Measurements from ENCODE around the gene OSBPL6.

Gene OSBPL6

GRCh38 chr2:178251151-178251955 is 57.0 kb downstream of the OSBPL6 start:
- Histone ChIP-seq H3K4me1 (ENCODE audit: control insufficient read depth, insufficient read depth, low read length, unreplicated experiment) (no peaks in the 10 kb centered on the region), H2AFZ (ENCODE audit: low read length, unreplicated experiment) (no peak overlapping the region), H3K27me3 (ENCODE audit: insufficient read depth, low read length) (no peaks in the 10 kb centered on the region), H3K27ac (ENCODE audit: low read depth, low read length) (no peak overlapping the region), H3K79me2 (ENCODE audit: control insufficient read depth, insufficient read depth, low read length, unreplicated experiment) (no peaks in the 10 kb centered on the region), H3K4me3 (ENCODE audit: low read depth, low read length) (no peak overlapping the region), H3K36me3 (ENCODE audit: insufficient read depth, low read length) (no peaks in the 10 kb centered on the region)

DNA sequence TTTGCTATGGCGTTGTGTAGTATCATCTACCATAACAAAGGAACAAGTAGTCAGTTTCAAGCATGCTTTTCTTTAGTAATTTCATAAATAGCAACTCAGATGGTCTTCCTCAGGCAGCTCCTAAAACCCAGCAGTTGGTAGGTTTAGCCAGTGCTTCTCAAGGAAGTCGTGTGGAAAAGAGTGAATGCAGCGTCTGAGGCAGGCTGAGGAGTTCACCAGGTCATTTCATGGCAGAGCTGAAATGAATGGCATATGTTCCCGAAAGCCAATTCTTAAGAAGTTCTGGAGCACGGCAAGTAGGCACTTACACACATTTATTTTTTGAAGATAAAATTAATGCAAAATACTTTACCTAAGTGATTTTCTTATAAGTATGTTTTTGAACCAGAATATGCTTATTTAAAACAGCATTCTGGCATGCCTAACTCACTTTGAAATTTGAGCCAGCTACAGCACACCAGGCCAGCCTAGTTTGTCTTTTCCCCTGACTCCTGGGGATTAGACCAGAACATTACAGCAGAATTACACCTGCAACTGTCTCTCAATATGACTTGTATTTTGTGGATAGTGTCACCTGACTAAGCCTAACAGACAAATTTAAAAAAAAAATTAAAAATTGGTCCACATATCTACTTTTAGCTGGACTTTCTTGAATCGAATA is 62.2 kb downstream of the OSBPL6 start:
- H3K4me1 ChIP-seq (ENCODE audit: control insufficient read depth, insufficient read depth, low read length, unreplicated experiment) = peaks cover 4% of the 10 kb centered on the region
- no peak overlapping the region for H3K4me3 ChIP-seq (ENCODE audit: low read depth, low read length)

GRCh38 chr2:178257127-178257526 is 62.8 kb downstream of the OSBPL6 start:
- Histone ChIP-seq H2AFZ (ENCODE audit: low read length, unreplicated experiment) (no peak overlapping the region), H3K27me3 (ENCODE audit: insufficient read depth, low read length) (no peaks in the 10 kb centered on the region), H3K79me2 (ENCODE audit: control insufficient read depth, insufficient read depth, low read length, unreplicated experiment) (no peaks in the 10 kb centered on the region), H3K4me1 (ENCODE audit: control insufficient read depth, insufficient read depth, low read length, unreplicated experiment) (peaks cover 4% of the 10 kb centered on the region), H3K36me3 (ENCODE audit: insufficient read depth, low read length) (no peaks in the 10 kb centered on the region), H3K4me3 (ENCODE audit: low read depth, low read length) (no peak overlapping the region), H3K27ac (ENCODE audit: low read depth, low read length) (no peak overlapping the region)

More for the DNA sequence above, 62.2 kb downstream of the OSBPL6 start:
- Histone ChIP-seq H3K79me2 (ENCODE audit: control insufficient read depth, insufficient read depth, low read length, unreplicated experiment) (no peaks in the 10 kb centered on the region), H2AFZ (ENCODE audit: low read length, unreplicated experiment) (no peak overlapping the region), H3K27ac (ENCODE audit: low read depth, low read length) (no peak overlapping the region), H3K27me3 (ENCODE audit: insufficient read depth, low read length) (no peaks in the 10 kb centered on the region), H3K36me3 (ENCODE audit: insufficient read depth, low read length) (no peaks in the 10 kb centered on the region)

- H3K27me3 ChIP-seq (ENCODE audit: insufficient read depth, low read length) = no peaks in the 10 kb centered on the region
- no peaks in the 10 kb centered on the region for H3K79me2 ChIP-seq (ENCODE audit: control insufficient read depth, insufficient read depth, low read length, unreplicated experiment)
- no peak overlapping the region for H3K27ac ChIP-seq (ENCODE audit: low read depth, low read length)
- H2AFZ ChIP-seq (ENCODE audit: low read length, unreplicated experiment) = no peak overlapping the region
- peaks cover 4% of the 10 kb centered on the region for H3K4me1 ChIP-seq (ENCODE audit: control insufficient read depth, insufficient read depth, low read length, unreplicated experiment)
- no peaks in the 10 kb centered on the region for H3K36me3 ChIP-seq (ENCODE audit: insufficient read depth, low read length)
- no peak overlapping the region for H3K4me3 ChIP-seq (ENCODE audit: low read depth, low read length)
These were observed 64.6 kb downstream of the OSBPL6 start for GRCh38 chr2:178258916-178259315.

DNA sequence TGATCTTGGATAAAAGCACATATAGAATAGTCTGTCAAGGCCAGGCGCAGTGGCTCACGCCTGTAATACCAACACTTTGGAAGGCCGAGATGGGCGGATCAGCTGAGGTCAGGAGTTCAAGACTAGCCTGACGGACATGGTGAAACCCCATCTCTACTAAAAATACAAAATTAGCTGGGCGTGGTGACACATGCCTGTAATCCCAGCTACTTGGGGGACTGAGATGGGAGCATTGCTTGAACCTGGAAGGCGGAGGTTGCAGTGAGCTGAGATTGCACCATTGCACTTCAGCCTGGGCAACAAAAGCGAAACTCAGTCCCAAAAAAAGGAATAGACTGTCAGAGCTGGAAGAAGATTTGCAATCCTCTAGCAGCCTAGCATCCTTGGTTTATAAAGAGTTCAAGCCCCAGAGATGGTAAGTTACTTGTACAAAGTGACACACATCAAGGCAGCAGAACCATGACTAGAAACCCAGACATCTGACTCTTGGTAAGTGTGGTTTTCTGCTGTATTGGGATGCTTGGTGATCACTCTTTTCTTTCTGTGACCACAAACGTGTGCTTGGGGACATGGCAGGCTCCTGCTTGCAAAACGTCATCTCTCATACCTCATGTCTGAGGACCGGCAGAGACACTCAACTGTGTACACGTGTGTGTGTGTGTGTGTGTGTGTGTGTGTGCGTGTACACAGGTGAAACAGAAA is 69.0 kb downstream of the OSBPL6 start:
- Histone ChIP-seq H3K36me3 (ENCODE audit: insufficient read depth, low read length) (no peaks in the 10 kb centered on the region), H3K27me3 (ENCODE audit: insufficient read depth, low read length) (no peaks in the 10 kb centered on the region), H3K27ac (ENCODE audit: low read depth, low read length) (no peak overlapping the region), H3K79me2 (ENCODE audit: control insufficient read depth, insufficient read depth, low read length, unreplicated experiment) (no peaks in the 10 kb centered on the region), H2AFZ (ENCODE audit: low read length, unreplicated experiment) (no peak overlapping the region), H3K4me1 (ENCODE audit: control insufficient read depth, insufficient read depth, low read length, unreplicated experiment) (no peaks in the 10 kb centered on the region), H3K4me3 (ENCODE audit: low read depth, low read length) (no peak overlapping the region)

DNA sequence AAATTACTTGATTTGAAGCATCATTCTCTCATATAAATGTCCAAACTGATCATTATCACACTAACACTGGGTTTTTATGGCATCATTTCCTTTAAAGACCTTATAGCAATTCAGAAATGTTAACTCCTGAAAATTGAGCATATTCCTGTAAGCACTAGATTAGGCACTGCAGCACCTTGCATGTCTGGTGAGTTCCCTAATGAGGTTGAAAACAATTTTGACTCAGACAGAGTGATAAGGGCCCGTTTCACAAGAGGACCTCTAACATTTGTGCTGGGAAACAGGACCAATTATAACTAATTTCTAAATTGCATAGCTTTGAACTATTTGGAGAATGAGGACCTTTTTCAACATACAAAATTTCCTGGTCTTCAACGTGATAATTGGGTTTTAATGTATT is 69.9 kb downstream of the OSBPL6 start:
- no peaks in the 10 kb centered on the region for H3K4me1 ChIP-seq (ENCODE audit: control insufficient read depth, insufficient read depth, low read length, unreplicated experiment)
- no peaks in the 10 kb centered on the region for H3K36me3 ChIP-seq (ENCODE audit: insufficient read depth, low read length)
- no peak overlapping the region for H3K27ac ChIP-seq (ENCODE audit: low read depth, low read length)

DNA sequence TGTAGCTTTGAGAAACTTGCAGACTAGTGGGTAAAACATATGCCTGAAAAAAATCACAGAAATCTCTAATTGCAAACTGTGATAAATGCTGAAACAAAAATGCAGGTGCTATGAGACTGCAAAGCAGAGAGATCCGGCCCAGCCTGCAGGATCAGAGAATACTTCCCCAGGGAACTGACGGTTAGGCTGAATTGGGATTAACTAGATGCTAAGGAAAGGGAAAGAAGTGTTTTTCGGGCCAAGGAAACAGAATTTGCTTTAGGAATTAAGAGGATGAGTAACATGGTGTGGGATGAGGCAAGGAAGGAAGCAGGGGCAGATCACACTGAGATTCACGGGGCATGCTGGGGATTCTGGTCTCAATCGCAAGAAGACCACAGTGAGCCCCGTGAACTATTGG is 71.5 kb downstream of the OSBPL6 start:
- Histone ChIP-seq H3K27me3 (ENCODE audit: insufficient read depth, low read length) (no peaks in the 10 kb centered on the region), H2AFZ (ENCODE audit: low read length, unreplicated experiment) (no peak overlapping the region), H3K4me1 (ENCODE audit: control insufficient read depth, insufficient read depth, low read length, unreplicated experiment) (no peaks in the 10 kb centered on the region), H3K79me2 (ENCODE audit: control insufficient read depth, insufficient read depth, low read length, unreplicated experiment) (no peaks in the 10 kb centered on the region), H3K27ac (ENCODE audit: low read depth, low read length) (no peak overlapping the region), H3K4me3 (ENCODE audit: low read depth, low read length) (no peak overlapping the region), H3K36me3 (ENCODE audit: insufficient read depth, low read length) (no peaks in the 10 kb centered on the region)

More for the DNA sequence above, 69.9 kb downstream of the OSBPL6 start:
- no peak overlapping the region for H3K4me3 ChIP-seq (ENCODE audit: low read depth, low read length)
- H2AFZ ChIP-seq (ENCODE audit: low read length, unreplicated experiment) = no peak overlapping the region
- no peaks in the 10 kb centered on the region for H3K79me2 ChIP-seq (ENCODE audit: control insufficient read depth, insufficient read depth, low read length, unreplicated experiment)
- H3K27me3 ChIP-seq (ENCODE audit: insufficient read depth, low read length) = no peaks in the 10 kb centered on the region

- H3K36me3 ChIP-seq (ENCODE audit: insufficient read depth, low read length) = no peaks in the 10 kb centered on the region
- no peak overlapping the region for H2AFZ ChIP-seq (ENCODE audit: low read length, unreplicated experiment)
- H3K79me2 ChIP-seq (ENCODE audit: control insufficient read depth, insufficient read depth, low read length, unreplicated experiment) = no peaks in the 10 kb centered on the region
- no peak overlapping the region for H3K27ac ChIP-seq (ENCODE audit: low read depth, low read length)
- H3K4me1 ChIP-seq (ENCODE audit: control insufficient read depth, insufficient read depth, low read length, unreplicated experiment) = no peaks in the 10 kb centered on the region
- H3K27me3 ChIP-seq (ENCODE audit: insufficient read depth, low read length) = no peaks in the 10 kb centered on the region
- H3K4me3 ChIP-seq (ENCODE audit: low read depth, low read length) = no peak overlapping the region
These were observed 72.1 kb downstream of the OSBPL6 start for GRCh38 chr2:178266445-178266844.

- H3K36me3 ChIP-seq (ENCODE audit: insufficient read depth, low read length) = no peaks in the 10 kb centered on the region
- no peaks in the 10 kb centered on the region for H3K4me1 ChIP-seq (ENCODE audit: control insufficient read depth, insufficient read depth, low read length, unreplicated experiment)
- no peak overlapping the region for H3K4me3 ChIP-seq (ENCODE audit: low read depth, low read length)
- no peaks in the 10 kb centered on the region for H3K79me2 ChIP-seq (ENCODE audit: control insufficient read depth, insufficient read depth, low read length, unreplicated experiment)
- H3K27ac ChIP-seq (ENCODE audit: low read depth, low read length) = no peak overlapping the region
- no peak overlapping the region for H2AFZ ChIP-seq (ENCODE audit: low read length, unreplicated experiment)
- no peaks in the 10 kb centered on the region for H3K27me3 ChIP-seq (ENCODE audit: insufficient read depth, low read length)
These were observed 73.3 kb downstream of the OSBPL6 start for GRCh38 chr2:178267660-178268059.

DNA sequence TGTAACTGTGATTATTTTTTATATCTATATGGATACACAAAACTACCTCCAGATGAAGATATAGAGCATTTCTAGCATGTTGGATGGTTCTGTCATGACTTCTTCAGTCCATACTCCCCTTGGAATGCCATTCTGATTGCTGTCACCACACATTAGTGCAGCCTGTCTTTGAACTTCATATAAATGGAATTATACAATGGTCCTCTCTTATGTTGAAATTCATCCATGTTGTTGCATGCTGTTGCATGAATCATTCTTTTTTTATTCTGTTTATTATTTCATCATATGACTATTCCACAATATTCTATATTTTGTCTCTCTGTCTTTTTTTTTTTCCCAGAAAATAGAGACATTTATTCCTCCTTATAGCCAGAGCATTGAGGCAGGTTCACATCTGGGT is 74.1 kb downstream of the OSBPL6 start:
- no peak overlapping the region for H3K4me3 ChIP-seq (ENCODE audit: low read depth, low read length)
- H3K27me3 ChIP-seq (ENCODE audit: insufficient read depth, low read length) = no peaks in the 10 kb centered on the region
- H3K4me1 ChIP-seq (ENCODE audit: control insufficient read depth, insufficient read depth, low read length, unreplicated experiment) = no peaks in the 10 kb centered on the region
- no peak overlapping the region for H3K27ac ChIP-seq (ENCODE audit: low read depth, low read length)
- no peaks in the 10 kb centered on the region for H3K79me2 ChIP-seq (ENCODE audit: control insufficient read depth, insufficient read depth, low read length, unreplicated experiment)
- no peaks in the 10 kb centered on the region for H3K36me3 ChIP-seq (ENCODE audit: insufficient read depth, low read length)
- H2AFZ ChIP-seq (ENCODE audit: low read length, unreplicated experiment) = no peak overlapping the region

Data from ACC112 (cell line).